HEK293T (cell line): ENCODE data around the gene CFHR1.
"Not testable (repeated sequence)": the region's sequence is repeated elsewhere in the genome, so short reads cannot be mapped to it uniquely, and the experiment has no call there.

ENCODE experiments used
- CTCF ChIA-PET: fragments of 350-600 bp; formaldehyde crosslinking; extraction: SDS; loops from one replicate; lab custom pipeline; 2021; ENCODE audit warnings: antibody characterized with exemption, inconsistent platforms; lab: Yijun Ruan, JAX
- POLR2A ChIA-PET: fragments of 350-600 bp; formaldehyde crosslinking; extraction: SDS; loops from one replicate; lab custom pipeline; 2020; ENCODE audit warnings: antibody characterized with exemption, inconsistent platforms; lab: Yijun Ruan, JAX
- DNase-seq: peaks from one replicate; pipeline ENCODE4 v3.0.0; 2012; ENCODE audit warnings: mixed read lengths; ENCODE audit errors: extremely low spot score
- ARNT ChIP-seq: fragments of 450-650 bp; IDR thresholded peaks from 2 replicates; pipeline ENCODE4 v1.6.1; 2017; ENCODE audit warnings: mild to moderate bottlenecking
- BHLHE40 ChIP-seq: fragments of 450-650 bp; IDR thresholded peaks from 2 replicates; pipeline ENCODE4 v1.6.1; 2016; ENCODE audit warnings: mild to moderate bottlenecking, moderate library complexity, borderline replicate concordance
- CTBP1 ChIP-seq: fragments of 450-650 bp; IDR thresholded peaks from 2 replicates; pipeline ENCODE4 v1.6.1; 2016; ENCODE audit warnings: borderline replicate concordance
- ELF4 ChIP-seq: fragments of 450-650 bp; IDR thresholded peaks from 2 replicates; pipeline ENCODE4 v1.6.1; 2017; ENCODE audit warnings: antibody characterized with exemption
- FOXA1 ChIP-seq: fragments of 450-650 bp; IDR thresholded peaks from 2 replicates; pipeline ENCODE4 v1.6.1; 2016; ENCODE audit warnings: mild to moderate bottlenecking
- FOXK2 ChIP-seq: fragments of 450-650 bp; IDR thresholded peaks from 2 replicates; pipeline ENCODE4 v1.6.1; 2016; ENCODE audit warnings: mild to moderate bottlenecking
- FOXM1 ChIP-seq: fragments of 450-650 bp; IDR thresholded peaks from 2 replicates; pipeline ENCODE4 v1.6.1; 2017; ENCODE audit warnings: mild to moderate bottlenecking, borderline replicate concordance
- HDGF ChIP-seq: fragments of 450-650 bp; IDR thresholded peaks from 2 replicates; pipeline ENCODE4 v1.6.1; 2017; ENCODE audit warnings: antibody characterized with exemption, borderline replicate concordance
- L3MBTL2 ChIP-seq: fragments of 450-650 bp; conservative IDR thresholded peaks from 2 replicates; pipeline ENCODE4 v1.6.1; 2016; ENCODE audit warnings: mild to moderate bottlenecking
- LEF1 ChIP-seq: fragments of 450-650 bp; IDR thresholded peaks from 2 replicates; pipeline ENCODE4 v1.6.1; 2017; ENCODE audit warnings: mild to moderate bottlenecking, borderline replicate concordance
- NFRKB ChIP-seq: fragments of 450-650 bp; IDR thresholded peaks from 2 replicates; pipeline ENCODE4 v1.6.1; 2016; ENCODE audit warnings: mild to moderate bottlenecking, moderate library complexity
- SP1 ChIP-seq: fragments of 450-650 bp; IDR thresholded peaks from 2 replicates; pipeline ENCODE4 v1.6.1; 2017
- SUZ12 ChIP-seq: fragments of 450-650 bp; IDR thresholded peaks from 2 replicates; pipeline ENCODE4 v1.6.1; 2016; ENCODE audit warnings: mild to moderate bottlenecking
- TARDBP ChIP-seq: fragments of 450-650 bp; IDR thresholded peaks from 2 replicates; pipeline ENCODE4 v1.6.1; 2016
- ZNF384 ChIP-seq: fragments of 450-650 bp; IDR thresholded peaks from 2 replicates; pipeline ENCODE4 v1.6.1; 2016
- TF ChIP-seq, protein P1 (sequence below): fragments of 450-650 bp; IDR thresholded peaks from 2 replicates; pipeline ENCODE4 v1.6.1; 2016

The CFHR1 gene

DNA sequence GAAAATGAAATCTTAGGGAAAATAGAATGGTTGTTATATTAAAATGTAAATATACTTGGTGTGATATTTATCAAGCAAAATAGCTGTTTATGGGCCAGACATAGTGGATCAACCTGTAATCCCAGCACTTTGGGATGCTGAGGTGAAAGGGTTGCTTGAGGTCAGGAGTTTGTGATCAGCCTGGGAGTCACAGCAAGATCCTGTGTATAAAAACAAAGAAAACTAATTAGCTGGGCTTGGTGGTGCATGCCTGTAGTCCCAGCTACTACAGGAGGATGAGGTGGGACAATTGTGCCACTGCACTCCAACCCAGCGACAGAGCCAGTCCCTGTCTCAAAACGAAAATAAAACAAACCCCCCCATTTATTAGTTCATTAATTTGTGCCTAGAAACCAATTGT lies 21.6 kb upstream of the CFHR1 start:
- TF ChIP-seq SUZ12: no peak
- no peak for TF ChIP-seq BHLHE40
- no peak for TF ChIP-seq ELF4
- no peak for TF ChIP-seq NFRKB
- TF ChIP-seq SP1: no peak
- TF ChIP-seq, protein P1, sequence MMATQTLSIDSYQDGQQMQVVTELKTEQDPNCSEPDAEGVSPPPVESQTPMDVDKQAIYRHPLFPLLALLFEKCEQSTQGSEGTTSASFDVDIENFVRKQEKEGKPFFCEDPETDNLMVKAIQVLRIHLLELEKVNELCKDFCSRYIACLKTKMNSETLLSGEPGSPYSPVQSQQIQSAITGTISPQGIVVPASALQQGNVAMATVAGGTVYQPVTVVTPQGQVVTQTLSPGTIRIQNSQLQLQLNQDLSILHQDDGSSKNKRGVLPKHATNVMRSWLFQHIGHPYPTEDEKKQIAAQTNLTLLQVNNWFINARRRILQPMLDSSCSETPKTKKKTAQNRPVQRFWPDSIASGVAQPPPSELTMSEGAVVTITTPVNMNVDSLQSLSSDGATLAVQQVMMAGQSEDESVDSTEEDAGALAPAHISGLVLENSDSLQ: no peak
- TF ChIP-seq CTBP1: no peak
- no peak for TF ChIP-seq FOXK2
- TF ChIP-seq FOXA1: no peak
- TF ChIP-seq FOXM1: no peak
- no peak for TF ChIP-seq ARNT
- TF ChIP-seq HDGF: no peak
- no peak for TF ChIP-seq LEF1
- no peak for TF ChIP-seq ZNF384
- no peak for TF ChIP-seq TARDBP

DNA sequence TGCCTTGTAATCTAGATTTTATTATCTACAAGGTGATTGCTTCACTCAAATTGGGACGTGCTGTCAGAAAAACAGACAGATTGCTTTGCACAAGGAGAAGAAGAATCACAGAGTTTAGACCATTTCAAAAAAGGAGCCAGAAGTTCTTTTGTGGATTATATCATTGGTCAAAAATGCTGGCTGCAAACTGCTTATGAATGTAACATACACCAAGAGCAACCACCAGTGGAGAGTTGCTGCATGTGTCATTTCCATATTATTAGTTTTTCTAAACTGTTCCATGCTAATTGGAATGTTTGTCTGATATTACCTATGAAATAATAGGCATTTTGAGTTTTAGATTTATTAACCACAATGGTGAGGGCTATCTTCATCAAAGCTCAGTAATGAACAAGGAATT lies 17.6 kb upstream of the CFHR1 start:
- POLR2A ChIA-PET, CTCF ChIA-PET, DNase-seq: not testable (repeated sequence)

More for the DNA sequence above, 21.6 kb upstream of the CFHR1 start:
- DNase-seq: no peak
- ChIA-PET POLR2A (no interaction called here), CTCF (no interaction called here)

DNA sequence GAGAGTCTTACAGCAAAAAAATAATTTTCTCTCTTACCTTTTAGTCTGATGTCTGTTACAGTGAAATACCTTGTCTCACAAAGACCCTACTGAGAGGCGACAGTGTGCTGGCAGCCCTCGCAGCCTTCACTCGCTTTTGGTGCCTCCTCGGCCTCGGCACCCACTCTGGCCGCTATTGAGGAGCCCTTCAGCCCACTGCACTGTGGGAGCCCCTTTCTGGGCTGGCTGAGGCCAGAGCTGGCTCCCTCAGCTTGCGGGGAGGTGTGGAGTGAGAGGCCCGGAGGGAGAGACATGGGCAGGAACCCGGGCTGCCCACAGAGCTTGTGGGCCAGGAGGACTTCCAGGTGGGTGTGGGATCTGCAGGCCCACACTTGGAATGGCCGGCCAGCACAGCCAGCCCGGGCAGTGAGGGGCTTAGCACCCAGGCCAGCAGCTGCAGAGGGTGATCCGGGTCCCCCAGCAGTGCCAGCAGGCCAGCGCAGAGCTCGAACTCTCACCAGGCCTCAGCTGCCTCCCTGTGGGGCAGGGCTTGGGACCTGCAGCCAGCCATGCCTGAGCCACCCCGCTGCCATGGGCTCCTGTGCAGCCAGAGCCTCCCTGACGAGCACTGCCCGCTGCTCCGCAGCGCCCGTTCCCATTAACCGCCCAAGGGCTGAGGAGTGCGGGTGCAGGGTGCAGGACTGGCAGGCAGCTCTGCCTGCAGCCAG lies 10.8 kb upstream of the CFHR1 start:
- DNase-seq: no peak
- POLR2A ChIA-PET: no interaction called here
- CTCF ChIA-PET: no interaction called here
- TF ChIP-seq FOXM1: no peak
- TF ChIP-seq ZNF384: no peak
- no peak for TF ChIP-seq BHLHE40
- TF ChIP-seq, protein P1: no peak
- no peak for TF ChIP-seq ELF4

DNA sequence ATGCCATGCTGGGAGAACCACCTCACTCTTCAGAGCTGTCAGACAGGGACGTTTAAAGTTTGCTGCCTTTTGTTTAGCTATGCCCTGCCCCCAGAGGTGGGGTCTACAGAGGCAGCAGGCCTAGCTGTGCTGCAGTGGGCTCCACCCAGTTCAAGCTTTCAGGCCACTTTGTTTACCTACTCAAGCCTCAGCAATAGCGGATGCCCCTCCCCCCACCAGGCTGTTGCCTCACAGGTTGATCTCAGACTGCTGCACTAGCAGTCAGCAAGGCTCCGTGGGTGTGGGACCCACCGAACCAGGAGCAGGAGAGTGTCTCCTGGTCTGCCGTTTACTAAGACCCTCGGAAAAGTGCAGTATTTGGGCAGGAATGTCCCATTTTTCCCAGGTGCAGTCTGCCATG lies 2.1 kb upstream of the CFHR1 start:
- DNase-seq, POLR2A ChIA-PET, CTCF ChIA-PET: not testable (repeated sequence)

DNA sequence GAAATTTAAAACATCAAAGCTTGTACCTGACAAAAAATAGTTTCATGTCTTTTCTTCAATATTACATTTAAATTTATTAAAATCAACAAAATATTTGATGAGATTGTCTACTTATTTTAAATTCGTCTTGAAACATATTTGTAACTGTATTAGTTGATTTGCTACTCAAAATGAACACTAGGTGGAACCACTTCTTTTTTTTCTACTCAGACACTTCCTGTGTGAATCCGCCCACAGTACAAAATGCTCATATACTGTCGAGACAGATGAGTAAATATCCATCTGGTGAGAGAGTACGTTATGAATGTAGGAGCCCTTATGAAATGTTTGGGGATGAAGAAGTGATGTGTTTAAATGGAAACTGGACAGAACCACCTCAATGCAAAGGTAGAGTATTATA lies 8.3 kb downstream of the CFHR1 start:
- DNase-seq, POLR2A ChIA-PET, CTCF ChIA-PET: not testable (repeated sequence)

DNA sequence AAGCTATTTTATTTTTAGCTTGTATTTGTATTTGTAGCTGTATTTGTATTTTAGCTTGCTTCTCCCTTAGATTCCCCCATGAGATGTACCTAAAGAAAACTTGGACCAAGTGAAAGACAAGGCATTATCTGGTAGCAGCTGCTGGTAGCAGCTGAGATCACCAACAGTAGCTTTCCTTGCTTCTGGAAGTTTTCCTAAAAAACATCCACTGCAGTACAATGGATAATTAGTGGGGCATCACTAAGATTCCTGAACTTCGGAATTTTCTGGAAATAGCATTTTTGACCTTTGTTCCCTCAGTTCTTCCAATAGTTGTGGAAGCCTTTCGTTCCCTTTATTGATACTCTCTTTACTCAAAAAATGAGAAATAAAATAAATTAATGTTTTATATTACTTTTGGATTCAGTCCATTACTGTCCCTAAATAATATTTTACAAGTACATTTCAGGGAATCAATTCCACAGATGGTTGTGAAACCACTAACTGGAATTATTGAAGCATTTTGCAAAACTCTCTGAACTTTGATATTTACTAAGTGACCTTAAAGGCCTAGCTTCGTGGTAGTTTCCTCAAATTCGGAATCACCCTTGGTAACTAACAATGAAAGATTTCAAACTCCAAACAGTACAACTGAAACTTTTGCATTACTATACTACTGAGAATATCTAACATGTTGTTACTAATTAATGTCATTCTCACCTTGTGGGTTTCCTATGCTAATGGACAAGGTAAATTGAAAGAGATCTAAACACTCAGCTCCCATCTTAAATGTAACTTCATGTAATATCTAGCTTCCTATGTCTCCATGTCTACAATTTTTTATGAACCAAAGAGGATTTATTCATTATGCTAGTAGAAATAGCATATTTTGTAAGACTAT lies 30.3 kb downstream of the CFHR1 start:
- POLR2A ChIA-PET, CTCF ChIA-PET, DNase-seq: not testable (repeated sequence)

DNA sequence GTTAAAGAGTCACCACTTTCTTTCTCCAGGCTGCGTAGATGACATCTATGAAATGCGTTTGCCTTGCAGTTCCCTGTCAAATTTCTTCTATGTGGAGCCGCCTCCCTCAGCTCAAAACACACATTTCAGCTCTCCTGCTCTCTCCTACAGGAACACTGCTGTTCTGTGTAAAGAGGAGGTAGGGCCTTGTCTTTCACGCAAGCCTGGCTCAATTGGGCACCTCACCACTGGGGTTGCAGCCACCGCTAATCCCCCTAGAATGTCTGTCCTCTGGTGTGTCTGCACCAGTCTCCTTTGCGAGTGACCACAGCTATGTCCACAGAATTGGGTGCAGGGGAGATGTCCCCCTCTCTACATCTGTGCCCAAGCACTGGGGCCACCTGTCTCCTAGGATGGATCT lies 36.5 kb downstream of the CFHR1 start:
- ChIA-PET POLR2A (no interaction called here), CTCF (no interaction called here)
- no peak for TF ChIP-seq TARDBP
- no peak for TF ChIP-seq LEF1
- TF ChIP-seq ARNT: no peak
- TF ChIP-seq FOXK2: no peak
- no peak for TF ChIP-seq FOXA1
- no peak for DNase-seq

DNA sequence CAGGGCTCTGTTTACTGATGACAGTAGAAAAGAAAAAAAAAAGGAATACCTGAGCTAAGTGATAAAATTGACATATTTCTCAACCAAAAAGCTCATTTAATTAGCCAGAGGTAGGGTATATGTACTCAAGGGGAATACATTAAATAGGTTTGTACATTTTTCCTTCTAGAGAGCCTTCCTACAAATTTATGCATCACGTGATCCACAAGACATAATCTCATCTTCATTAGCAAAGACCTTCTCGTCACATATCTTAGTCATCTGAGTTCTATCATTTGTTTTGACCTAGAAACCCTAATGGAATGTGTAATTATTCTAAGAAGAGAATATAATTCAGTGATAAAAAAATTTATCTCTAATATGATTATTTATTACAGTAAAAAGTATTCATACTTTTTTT lies 37.7 kb downstream of the CFHR1 start:
- no peak for TF ChIP-seq ELF4
- no peak for TF ChIP-seq CTBP1
- TF ChIP-seq ZNF384: no peak
- TF ChIP-seq LEF1: no peak
- TF ChIP-seq FOXK2: no peak
- no peak for TF ChIP-seq L3MBTL2
- no peak for TF ChIP-seq SP1
- no peak for TF ChIP-seq SUZ12
- no peak for TF ChIP-seq TARDBP
- no peak for TF ChIP-seq ARNT
- ChIA-PET POLR2A (no interaction called here), CTCF (no interaction called here)
- no peak for DNase-seq
